Activated T-helper 1 cell treated with anti-CD3 and anti-CD28 coated beads, Interleukin-2, amount 50 U/mL, for 16 hours (primary cell): ENCODE data around the gene ARHGAP26.

Experiments used
- DNase-seq, 2 donors: peaks; one replicate each; pipeline ENCODE4 v3.0.0-alpha.2; 2020; ENCODE audit warnings: low read depth in 1 of 2, low spot score in 1 of 2

ARHGAP26 gene

DNA sequence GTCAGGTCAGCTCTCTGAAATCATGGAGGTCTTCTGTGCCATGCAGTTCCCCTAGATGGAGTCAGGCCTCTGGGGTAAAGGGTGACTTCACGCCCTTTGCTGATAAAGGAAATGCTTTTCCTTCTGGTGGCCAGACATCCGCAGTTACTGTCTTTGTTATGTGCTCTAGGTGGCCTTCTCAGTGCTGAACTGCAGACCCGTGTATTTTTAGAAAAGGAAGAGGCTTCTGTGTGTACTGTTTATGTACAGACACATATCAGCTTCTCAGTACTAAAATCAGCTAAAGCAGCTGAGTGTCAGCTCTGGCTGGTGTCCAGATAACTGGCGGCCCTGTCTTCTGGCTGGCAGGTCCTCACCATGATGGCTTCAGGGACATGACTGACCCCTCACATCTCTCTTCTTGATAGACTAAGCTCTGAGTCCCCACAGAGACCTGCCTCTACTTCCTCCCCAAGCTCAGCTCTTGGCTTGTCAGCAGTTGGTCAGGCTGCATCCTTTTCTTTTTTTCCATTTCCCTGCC lies 75.3 kb downstream of the ARHGAP26 start:
- no peak for DNase-seq

- no peak for DNase-seq
These were observed 75.8 kb downstream of the ARHGAP26 start for GRCh38 chr5:142845954-142846398.

GRCh38 chr5:142846406-142846805 lies 76.2 kb downstream of the ARHGAP26 start:
- no peak for DNase-seq

DNA sequence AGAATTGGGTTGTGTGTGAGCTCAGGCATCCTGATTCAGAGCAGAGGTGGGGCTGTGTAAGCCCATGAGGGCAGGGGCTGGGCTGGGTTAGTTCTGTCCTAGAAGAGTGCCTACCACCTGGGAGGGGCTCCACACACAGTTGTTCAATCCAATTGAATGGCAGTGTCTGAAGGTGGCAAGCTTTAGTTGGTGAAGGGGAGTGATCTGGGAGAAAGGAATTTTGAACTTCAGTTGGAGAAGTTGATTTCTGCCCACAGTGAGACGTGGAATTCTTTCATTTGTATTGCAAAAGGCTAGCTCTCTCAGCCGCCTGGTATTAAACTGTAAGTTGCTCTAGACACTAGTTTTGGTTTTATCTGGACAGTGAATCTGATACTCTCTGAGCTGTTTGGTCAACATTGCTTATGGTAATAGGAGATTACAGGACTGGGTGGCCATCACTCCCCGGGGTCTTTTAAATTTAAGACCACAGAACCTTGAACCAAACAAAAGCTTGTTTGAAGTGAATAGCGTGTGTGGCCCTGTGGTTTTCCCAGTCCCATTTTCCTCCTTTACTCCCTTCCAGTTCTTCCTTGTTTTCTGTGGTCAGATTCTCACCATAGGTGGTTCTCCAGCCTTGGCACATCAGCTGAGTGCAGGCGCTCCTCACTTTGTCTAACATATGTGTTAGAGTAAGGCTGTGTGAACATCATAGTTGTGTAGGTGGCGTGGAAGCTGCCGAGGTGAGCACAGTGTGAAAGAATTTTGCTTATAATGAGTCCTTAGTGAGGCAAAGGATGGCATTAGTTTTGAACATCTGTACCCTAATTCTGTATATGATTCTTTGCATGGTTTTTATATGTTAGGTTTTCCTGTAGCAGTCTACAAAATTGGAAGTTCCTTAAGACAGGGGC lies 78.0 kb downstream of the ARHGAP26 start:
- DNase-seq: no peak

GRCh38 chr5:142849466-142849865 lies 79.3 kb downstream of the ARHGAP26 start:
- DNase-seq: no peak

- no peak for DNase-seq
These were observed 79.7 kb downstream of the ARHGAP26 start for GRCh38 chr5:142849880-142850279.

GRCh38 chr5:142851731-142852130 lies 81.6 kb downstream of the ARHGAP26 start:
- DNase-seq: no peak

DNA sequence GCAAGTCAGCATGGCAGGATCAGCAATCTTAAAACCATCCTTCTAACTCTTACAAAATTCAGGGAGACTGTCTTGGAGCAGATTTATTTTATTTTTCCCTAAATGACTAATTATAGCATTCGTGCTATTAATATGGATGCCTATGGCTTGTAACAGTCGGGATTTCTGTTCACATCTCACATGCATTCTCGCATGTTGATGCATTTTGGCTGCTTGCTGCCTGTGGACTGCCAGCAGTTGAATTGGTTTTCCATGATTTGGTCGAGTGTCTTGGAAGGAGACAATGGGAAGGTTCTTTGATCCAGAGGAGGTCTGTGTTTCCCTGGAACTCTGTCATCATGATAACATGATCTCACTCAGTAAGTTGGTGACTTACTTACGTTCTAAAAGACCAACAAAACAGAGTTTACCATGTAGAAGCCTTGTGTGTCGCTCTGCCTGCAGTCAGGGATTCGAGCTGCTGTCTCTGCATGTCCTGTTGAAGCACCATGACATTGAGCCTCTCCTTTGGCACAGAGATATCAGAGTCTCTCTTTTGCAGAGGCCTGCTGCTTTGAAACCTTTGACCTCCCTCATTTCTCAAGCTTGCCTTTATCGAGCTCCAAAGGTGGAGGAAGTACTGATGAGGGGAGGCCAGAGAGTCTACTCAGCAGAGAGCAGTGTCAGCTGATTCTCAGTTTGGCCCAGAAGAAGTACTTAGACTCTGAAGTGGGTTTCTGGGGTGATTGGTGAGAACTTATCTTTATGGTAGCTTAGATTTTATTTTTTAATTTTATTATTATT lies 82.4 kb downstream of the ARHGAP26 start:
- DNase-seq: no peak

DNA sequence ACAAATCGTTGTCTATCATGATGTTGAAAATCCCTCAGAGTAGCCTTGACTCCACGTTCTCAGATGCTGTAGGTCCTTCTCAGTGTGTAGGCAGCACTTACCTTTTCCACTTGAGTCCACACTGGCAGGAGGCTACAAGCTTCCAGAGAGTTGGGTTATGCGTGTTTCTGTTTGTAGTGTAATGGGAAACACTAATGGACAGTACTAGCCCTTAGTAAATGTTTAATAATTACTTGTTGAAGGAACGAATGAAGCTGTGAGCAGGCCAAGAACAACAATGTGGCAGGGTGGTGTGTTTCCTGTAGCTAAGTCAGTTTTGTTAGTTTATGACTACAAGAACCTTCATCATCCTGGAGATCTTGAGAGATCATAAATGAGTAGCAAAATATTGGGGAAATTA lies 83.5 kb downstream of the ARHGAP26 start:
- no peak for DNase-seq

DNA sequence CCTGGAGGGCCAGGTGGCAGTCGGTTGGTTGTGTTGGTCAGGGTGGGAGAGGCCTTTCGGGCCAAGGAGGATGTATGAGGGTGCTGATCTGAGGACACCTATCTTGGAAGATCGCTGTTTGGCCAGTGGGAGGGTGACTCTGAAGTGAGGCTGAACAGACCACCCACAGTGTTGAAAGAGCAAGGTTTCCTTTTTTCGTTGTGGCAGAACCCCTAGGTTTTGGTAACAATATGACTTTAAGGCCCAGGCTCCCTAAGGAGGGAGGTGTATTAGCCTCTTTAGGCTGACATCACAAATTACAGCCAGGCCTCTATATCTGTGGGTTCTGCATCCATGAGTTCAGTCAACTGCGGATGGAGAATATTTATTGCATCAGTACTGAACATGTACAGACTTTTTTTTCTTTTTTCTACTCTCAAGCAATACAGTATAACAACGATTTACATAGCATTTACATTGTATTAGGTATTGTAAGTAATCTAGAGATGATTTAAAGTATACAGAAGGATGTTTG lies 86.1 kb downstream of the ARHGAP26 start:
- DNase-seq: no peak

DNA sequence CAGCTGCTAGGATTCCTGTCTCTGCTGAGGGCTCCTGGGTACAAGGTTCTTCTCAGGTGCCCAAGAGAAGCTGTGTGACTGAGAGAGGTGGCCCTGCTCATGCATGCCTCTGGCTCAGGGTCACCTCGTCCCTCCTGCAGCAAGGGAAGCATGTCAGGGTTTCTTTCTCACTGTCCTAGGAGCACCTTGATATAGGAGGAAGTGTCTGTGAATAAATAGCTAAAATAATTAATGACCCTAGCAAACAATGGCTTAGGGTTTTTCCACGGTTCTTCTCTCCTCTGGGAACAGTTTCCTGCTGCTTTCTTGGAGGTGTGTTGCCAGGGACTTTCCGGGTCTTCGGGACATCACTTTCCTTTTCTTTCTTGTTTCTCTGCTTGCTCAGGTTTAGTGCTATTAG lies 87.2 kb downstream of the ARHGAP26 start:
- no peak for DNase-seq

DNA sequence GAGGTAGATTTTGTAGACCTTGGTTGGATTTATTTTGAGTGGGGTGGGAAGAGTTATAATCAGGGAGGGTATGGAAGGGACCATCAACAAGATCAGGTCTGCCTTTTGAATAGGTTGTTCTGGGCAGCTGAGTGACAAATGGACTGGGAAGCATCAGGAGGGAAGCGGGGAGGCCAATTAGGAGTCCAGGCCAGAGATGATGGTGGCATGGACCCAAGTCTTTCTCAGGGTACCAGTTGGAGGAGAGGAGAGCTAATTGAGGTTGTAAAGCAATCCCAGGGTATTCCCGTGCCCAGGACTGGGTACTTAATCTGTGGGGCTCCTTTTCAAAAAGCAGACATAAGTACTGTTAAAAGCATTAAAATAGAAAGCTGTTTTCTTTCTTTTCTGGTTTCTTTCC lies 88.9 kb downstream of the ARHGAP26 start:
- DNase-seq: no peak

DNA sequence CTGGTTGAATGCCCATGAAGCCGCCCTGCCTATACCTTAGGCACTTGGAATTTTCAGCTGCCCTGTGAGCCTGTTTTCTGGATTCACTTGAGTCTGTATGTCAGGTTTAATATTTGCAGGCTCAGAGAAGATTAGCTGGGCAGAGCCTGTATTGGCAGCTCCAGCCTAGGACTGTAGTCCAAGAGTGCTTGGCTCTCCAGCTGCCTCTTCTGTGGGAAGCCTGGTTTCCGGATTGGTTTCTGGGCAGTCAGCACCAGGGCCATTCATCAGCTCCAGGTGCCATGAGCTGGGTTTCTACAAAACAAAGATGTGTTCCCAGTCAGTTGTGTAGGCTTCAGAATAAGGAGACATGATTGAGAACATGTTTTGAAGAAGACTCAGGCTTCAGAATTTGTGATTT lies 90.1 kb downstream of the ARHGAP26 start:
- no peak for DNase-seq

DNA sequence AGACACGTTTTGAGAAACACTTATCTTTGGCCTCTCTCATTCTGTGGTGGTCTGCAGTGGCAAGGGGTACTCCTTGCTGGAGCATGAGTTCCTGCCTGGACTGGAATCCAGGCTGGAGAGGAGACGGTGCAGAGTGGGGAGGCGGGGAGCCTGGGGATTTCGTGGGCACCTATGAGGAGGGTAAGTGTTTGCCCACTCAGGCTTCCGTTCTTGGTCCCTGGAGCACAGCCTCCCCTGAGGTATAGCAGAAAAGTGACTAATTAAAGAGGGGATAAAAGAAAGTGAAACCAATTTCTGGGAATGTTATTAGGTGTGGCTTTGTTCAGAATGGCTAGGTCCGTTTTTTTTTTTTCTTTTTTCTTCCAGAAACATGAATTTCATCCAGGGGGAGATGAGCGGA lies 90.8 kb downstream of the ARHGAP26 start:
- DNase-seq: no peak

GRCh38 chr5:142862594-142862993 lies 92.4 kb downstream of the ARHGAP26 start:
- DNase-seq: no peak

- DNase-seq: no peak
These were observed 93.7 kb downstream of the ARHGAP26 start for GRCh38 chr5:142863856-142864255.

- no peak for DNase-seq
These were observed 94.4 kb downstream of the ARHGAP26 start for GRCh38 chr5:142864290-142865260.

DNA sequence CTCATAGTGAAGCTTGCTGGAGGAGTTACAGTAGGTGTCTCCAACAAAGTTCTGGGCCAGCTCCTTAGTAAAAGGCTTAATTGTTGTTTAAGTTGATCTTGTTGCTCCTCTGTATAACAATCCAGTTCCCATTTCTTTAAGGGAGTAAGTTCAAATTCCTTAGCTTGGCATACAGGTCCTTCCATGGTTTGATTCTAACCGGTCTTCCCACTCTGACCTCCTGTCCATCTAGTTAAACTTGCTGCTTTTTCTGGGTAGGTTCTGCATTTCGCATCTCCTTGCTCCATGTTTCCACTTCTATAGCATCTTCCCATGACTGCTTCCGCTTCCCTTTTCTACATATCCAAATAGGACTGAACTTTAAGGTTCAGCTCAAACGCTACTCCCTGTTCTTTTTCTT lies 95.5 kb downstream of the ARHGAP26 start:
- no peak for DNase-seq

DNA sequence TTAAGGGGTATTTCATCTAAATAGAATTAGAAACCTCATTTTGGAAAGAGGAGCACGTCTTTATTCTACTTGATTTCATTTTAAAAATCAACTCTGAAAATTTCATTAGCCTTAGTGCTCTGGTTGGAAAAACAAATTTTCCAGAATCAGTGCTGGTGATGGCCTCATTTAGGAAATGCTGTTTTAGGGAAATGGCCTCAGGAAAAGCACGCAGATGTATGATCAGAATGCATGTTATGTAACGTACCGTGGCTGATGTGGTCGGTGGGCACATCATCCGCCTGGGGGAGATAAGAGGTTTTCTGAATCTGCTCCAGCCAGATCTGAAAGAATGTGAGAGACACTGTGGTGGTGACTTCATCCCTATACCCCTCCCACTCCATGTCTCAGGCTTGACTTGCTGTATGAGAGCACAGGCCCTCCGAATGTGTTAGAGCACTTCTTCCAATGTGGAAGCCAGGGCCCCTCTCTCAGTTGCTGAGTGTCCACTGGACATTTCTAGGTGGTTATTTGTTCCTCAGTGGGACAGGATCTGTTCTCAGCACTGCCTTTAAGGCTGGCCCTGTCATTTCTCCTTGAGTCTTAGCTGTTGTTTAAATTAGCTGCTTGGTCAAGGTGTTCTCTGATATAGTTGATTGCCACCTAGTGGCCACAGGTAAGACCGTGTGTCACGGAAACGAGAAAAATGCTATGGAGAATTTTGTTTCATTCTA lies 96.5 kb downstream of the ARHGAP26 start:
- DNase-seq: peak in 1 of 2 donors; percentile 2

DNA sequence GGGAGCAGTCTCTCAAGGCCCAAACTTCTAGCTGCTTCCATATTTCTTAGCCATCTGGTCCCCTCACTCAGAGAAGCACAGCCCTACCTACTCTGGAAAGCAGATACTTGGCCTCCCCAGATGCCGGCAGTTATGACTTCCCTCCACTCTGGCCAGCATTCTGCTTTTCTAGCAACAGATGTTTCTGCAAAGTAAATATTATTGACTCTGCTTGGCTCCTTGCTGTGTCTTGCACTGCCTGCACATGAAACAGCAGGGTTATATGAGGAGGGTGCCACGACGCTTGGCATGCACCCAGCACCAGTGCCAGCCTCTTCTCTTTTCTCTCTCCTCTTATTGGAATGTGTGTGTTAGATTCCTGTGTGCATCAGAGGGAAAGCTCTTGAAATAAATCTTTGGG lies 99.7 kb downstream of the ARHGAP26 start:
- DNase-seq: no peak
